ENCODE data around the gene MACROD2.
"Not testable (repeated sequence)": the region's sequence is repeated elsewhere in the genome, so short reads cannot be mapped to it uniquely, and the experiment has no call there.

MACROD2 gene

DNA sequence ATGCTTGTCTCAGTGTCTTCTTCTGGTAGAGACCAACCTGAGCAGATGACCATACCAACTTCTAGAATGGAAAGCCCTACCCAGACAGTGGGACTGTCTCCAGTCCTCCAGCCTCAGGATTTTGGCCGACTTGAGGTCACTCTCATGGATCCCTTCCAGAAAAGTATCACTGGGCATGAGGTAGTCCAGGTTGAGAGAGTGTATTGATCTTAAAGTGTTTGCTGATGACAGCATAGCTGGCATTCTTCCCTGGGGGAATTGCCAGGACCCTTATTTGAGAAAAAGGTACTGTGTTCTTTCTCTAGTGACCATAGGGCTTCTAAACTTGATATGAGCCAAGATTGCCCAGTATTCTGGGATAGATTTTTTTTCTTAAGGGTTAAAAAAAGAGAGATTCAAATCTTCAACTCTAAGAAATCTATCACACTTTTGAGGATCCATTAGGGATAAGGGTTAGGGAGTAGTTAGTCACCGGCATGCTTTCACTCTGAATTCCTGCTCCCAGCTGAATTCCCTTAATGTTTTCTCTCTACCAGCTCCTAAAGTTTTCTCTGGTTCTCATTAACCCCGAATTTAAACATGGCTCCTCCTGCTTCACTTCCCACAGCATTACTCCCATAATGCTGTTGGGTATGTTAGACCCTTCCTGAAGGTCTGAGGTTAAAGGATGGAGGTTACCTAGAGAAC is 415.7 kb downstream of the MACROD2 start:
- no peak for DNase-seq (ENCODE audit: low spot score)

DNA sequence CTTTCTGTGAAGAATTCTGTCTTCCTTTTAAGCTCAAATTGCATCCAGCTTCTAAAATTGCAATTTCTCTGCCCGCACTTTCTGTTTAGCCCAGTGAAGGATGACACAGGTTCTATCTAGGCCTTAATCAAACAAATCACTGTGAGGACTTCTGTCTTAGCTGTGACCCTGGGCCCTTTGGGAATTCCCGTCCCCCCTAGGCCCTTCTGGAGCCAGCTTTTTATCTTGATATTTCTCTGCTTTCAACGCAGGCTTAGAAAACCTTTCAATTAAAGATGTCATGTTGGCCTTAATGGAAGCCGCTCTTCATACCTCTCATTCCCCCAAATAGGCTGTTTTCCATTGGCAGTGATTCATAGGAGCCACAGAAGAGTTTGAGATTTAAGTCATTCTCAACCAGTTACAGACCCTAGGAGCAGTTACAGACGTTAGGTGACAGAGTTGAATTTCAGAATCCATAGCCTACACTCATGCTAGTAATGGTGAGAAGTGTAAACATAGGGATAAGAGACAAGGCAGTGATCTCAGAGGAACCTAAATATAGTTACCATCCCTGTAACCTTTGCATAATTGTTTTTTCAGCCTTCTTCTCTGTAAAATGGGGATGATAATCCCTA is 416.9 kb downstream of the MACROD2 start:
- DNase-seq (ENCODE audit: low spot score): no peak

DNA sequence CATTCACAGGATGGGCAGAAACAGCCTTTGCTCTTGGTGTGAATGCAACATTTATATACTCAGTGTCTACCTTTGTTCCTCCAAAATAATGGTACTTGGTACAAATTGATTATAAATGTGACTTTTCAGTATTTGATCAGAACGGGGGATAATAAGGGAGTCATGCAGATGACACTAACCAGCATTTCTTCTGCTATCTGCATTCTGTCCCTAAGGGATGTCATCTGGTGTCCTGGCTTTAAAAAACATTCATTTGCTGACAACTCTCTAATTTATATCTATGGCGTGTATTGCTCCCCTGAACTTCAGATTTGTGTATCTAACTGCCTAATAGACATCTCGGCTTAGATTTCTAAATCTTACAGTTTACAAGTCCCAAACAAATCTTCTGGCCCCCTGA is 418.5 kb downstream of the MACROD2 start:
- no peak for DNase-seq (ENCODE audit: low spot score)

DNA sequence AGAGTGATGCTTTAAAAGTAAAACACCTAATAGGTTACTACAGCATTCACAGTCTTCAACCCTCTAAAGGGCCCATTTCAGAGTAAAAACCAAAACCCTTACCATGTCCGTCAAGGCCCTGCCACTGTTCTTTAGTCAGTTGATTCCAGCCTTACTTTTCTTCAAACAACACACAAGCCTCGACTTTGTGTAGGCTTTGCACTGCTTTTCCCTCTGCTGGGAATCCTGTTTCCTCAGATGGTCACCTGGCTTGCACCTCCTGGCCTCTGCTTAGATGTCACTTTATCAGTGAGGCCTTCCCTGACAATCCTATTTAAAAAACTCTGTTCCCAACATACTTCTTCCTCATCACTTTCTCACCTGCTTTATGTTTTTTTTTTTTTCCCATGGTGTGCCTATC is 419.2 kb downstream of the MACROD2 start:
- no peak for DNase-seq (ENCODE audit: low spot score)

DNA sequence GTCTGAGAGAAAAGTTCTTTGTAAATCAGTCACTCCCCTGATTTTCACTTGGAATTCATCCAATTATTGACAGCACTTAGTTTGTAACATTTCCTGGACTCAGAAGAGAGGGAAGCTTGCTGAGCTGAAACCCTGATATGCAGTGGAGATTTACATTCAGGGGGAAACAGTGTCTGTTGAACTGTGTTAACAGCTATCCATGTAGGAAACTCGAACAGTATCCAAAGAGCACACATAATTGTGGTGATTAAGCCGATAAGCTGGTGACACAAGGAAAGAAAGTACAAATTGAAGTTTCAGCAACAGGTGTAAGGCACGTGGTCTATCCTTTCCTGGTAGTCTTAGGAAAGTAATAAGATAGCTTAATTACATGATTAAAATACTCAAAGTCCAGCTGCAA is 420.2 kb downstream of the MACROD2 start:
- DNase-seq (ENCODE audit: low spot score): no peak

DNA sequence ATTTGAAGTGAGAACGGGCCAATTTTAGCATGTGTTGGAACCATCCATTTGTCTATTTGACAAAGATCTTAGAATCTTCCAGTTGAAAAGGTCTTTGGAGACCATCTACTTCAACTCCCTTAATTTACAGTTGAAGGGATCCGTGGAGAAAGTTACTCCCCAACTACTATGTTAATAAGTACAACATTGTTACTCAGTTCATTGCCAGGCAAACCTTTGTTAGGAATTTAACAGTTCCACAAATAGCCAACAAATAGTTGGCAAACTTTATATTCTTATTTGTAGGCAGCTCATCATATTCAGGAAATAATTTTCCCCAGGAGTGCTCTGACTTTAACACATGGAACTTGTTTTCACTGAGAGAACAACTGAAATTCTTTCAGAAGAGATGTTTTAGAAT is 423.1 kb downstream of the MACROD2 start:
- no peak for DNase-seq (ENCODE audit: low spot score)

DNA sequence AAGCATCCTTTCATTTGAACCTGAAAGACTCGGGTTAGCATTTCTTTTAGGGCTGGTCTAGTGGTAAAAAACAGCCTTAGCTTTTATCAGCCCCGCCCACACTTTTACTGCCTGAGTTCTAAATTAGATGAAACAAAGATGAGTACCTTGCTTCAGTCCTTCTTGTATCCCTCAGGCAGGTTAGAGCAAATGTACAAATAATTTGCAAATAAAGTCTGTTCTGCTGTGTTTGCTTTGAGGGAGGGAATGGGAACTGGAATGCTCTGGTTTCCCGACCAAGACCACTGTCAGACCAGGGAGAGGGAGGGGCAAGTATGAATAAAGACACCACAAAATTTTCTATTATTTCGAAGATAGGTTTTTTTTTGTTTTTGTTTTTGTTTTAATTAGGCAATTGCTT is 427.6 kb downstream of the MACROD2 start:
- DNase-seq (ENCODE audit: low spot score): no peak

DNA sequence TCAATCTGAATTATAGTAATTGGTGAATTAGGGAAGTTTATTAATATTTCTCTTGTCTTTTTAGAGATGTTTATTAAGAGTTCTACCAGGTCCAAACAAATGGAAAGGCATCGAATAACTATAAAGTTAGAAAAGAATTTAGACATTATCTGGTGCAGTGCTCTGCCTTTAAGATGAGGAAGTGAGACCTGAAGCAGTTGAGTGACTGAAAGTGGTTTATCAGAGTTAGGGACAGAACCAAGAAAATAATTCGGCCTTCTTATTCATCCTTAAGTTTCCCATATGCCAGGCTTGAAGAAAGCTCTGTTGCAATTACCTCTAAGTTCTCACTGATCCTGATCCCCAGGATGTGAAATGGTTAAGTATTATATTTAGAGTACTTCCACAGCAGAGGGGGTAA is 436.3 kb downstream of the MACROD2 start:
- no peak for DNase-seq (ENCODE audit: low spot score)

DNA sequence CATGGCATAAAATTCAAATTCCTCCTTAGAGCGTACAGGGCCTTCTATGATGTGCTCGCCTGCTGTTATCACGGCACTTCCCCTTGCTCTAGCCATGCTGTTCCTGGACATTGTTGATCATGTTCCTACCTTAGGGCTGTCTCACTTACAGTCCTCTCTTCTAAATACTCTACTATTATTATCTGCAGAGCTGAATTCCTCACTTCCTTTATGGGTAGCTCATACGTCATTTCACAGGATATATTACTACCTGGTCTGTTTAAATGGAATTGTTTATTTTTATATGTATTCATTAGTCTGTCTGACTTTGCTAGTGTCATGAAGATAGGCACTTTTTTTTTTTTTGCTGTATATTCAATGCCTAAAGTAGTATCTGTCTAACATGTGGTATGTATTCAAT is 436.8 kb downstream of the MACROD2 start:
- no peak for DNase-seq (ENCODE audit: low spot score)

DNA sequence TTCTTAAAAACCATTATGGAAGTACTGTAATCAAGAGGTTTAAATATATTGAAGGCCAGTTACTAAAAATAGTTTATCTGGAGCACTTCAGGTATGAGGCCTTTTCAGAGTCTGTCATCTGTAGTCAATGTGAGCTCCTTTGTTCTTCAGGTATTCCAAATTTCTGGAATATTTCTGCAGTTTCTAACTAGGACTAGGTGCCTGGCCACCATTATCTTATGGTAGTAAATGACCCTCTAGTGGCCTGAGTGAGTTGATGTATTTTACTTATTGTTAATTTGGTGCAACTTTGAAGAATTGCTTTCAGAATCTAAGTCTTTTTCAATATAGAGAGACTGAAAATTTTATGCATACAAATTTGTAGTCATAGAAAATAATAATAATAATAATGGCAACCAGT is 437.3 kb downstream of the MACROD2 start:
- no peak for DNase-seq (ENCODE audit: low spot score)

DNA sequence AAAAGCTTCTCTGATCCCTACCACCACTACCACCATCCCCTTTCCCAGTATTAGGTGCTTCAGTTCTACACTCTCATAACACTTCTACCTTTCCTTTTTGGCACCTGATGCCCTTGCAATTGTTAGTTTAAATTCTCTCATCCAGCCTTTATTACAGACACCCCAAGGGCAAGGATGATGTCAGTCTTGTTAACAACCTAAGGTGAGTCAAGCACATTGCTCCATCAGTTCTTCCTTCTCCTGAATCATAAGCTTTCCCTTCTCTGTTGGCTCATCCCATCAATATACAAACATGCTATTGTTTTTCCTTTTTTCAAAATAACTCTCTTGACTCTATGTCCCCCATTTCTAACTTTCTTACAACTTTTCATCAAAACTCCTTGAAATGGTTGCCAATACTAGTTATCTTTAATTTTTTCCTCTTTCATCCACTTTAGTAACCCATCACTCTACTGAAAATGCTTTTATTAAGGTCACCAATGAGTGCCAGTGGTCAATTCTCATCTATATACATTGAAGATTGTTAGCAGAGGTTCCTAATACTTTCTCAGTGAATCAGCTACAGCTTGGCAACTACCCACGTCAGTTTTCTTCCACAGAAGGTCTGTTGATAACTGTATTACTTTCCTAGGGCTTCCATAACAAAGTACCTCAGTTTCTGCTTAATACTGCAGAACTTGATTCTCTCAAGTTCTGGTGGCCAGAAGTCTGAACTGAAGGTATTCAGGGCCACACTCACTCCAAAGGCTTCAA is 439.2 kb downstream of the MACROD2 start:
- DNase-seq (ENCODE audit: low spot score): no peak

DNA sequence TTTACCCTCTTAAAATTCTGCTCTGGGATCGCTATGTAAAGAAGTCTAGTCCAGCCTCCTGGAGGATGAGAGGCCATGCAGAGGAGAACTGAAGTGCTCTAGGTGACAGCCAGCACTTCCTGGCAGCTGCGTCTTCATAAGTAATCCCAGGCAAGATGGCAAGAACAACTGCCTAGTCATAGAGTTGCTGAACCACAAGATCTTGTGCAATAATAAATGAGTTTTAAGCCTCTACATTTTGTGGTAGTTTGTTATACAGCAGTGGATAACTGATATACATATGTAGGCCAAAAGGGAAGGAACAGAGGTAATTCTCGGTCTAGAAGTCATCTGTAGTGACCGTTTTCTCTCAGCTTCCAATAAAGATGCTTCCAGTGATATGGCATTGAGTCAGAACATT is 445.9 kb downstream of the MACROD2 start:
- DNase-seq (ENCODE audit: low spot score): no peak

DNA sequence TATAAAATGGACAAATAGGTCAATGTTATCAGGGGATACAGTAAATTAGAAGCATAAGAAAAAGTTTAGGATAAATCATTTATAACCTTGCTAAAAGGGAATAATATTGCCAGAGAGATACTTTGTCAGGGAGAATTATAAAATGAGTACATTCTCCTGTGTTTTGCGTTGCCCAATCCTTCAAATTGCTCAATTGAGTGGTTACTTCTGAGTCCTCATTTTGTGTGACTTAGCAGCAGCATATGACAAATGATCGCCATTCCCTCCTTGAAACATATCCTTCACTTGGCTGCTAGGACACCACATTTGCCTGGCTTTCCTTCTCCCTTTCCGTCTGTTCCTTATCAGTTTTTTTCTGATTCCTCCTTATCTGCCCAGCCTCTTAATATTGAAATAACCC is 448.8 kb downstream of the MACROD2 start:
- DNase-seq (ENCODE audit: low spot score): no peak

DNA sequence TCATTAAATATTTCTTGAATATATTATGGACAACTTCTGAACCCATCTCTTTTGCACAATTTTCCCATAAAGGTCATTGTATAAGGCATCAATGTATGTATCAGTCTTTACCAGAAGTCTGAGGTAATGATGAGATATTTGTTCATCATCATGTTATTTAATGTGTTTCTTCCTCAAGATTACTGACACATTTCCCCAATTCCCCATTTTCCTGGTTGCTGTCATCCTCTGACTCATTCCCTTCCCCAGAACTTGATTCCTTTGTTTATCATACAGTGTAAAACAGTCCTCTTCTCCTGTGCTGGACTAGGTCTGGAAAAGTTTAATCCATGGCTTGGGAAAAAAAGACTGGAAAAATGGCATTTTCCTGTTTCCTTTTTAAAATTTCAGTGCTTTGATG is 450.0 kb downstream of the MACROD2 start:
- DNase-seq (ENCODE audit: low spot score): no peak

DNA sequence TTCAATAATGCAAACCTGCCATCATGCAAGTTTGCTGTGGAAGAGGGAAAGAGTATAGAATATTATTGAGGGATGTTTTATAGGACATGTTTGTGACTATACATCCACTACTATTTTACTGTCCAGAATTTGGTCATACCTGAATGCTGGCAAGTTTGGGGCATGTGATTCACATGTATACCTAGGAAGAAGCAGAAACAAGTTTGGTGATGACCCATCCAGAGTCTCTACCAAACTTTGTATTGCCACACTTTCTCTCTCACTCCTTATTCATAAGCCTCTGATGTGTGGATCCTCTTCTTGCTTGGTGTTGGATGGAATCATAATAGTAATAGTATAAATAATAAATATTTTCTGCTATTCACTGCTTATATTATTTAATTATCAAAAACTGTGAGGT is 450.6 kb downstream of the MACROD2 start:
- no peak for DNase-seq (ENCODE audit: low spot score)

DNA sequence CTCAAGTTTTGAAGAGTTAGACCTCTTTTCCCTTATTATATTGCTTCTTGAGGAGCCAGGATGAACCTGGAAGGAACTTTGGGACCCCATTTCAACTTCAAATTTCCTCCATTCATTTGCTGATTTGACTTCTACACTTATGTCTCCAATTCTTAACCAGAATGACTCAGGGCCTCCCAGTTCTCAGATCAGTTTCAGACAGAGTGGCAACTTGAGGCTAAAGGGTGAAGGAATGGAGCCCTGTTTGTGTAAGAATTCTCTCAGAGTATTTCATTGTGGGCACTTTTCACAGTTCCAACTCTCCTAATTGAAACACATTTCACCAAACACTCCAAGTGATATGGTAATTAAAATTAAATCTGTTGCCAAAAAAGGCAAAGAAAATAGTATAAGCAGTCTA is 451.1 kb downstream of the MACROD2 start:
- DNase-seq (ENCODE audit: low spot score): no peak

DNA sequence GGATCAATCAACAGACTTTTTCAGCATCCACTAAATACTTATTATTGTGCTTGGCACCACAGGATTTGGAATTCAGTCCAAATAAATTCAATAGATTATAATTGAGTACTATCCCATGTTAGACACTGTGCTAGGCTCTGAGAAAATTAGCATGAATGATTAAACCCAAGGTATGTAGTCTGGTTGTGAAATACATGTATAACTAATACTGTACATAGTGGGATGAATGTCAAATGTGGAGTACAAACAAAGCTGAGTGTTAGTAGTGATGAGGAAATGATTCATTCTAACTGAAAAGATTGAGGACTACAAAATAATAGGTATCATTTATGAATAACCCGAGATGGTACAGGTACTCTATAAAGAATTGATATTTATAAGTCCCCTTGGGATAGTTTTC is 454.0 kb downstream of the MACROD2 start:
- DNase-seq (ENCODE audit: low spot score): no peak

DNA sequence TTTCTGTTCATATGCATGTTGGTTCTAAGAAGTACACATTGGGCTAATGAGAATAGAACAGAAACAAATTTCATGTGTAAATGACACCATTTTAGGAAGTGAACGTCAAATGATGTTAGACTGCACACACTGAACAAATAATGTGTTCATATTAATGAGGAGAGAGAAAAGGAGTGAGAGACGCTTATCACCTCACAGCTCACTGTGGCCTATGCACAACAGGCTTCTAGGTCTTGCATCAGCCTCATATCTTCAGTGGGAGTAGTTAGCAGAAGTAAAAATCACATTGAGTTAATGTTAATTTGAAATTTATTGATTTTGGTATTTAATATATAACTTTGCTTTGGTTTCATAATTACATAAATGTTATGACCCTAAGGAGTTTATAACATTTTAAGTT is 454.9 kb downstream of the MACROD2 start:
- DNase-seq (ENCODE audit: low spot score): no peak

DNA sequence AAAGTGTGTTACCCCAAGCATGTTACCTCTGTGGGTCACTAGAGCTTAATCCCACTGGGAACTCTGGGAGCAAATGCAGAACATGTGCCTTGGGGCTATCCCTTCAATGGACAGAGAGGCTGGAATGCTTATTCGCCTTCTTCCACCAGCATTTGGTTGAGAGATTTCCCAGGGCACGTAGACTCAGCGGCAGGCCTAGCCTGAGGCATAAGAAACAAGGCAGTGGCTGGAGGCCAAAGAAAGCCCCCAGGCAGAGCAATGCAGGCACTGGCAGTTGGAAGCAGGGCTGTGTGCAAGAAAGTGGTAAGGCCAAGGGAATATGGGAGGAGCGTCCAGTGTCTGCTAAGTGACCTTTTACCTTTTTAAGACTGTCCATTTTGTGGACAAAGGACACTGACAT is 456.1 kb downstream of the MACROD2 start:
- DNase-seq (ENCODE audit: low spot score): no peak

DNA sequence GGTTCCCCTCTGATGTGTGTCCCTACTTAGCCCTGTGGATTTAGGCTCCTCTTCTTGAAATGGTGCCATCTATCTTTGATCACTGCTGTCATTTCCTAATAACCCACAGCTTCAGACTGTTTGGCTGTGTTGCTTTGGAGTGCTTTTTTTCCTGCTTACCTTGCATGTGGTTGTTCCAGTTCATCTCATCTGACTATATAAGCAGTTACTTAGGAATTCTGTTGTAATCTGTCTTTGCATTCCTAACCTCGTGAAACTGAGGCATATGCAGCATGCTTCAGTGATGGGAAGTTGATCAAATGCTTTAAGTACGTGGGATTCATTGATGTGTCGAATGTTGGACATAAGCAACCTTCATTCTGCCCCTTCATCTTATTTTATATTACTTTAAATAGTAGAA is 457.9 kb downstream of the MACROD2 start:
- DNase-seq (ENCODE audit: low spot score): no peak

DNA sequence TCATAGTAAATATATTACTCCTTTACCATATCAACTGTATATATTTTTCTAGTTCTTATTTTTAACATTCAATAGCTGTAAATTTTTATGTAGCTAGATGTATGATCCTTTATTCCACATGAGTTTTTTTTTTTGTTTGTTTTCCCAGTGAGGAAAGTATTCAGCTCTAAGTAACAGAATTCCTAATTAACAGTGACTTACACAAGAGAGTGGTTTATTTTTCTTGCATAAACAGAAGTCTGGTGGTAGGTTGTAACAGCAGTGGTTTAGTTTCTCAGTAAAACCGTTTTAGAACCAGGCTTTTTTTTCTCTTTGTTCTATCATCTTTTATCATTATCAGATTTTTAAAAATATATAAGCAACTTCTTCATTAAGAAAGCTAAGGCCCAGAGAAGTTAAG is 459.0 kb downstream of the MACROD2 start:
- DNase-seq (ENCODE audit: low spot score): no peak

DNA sequence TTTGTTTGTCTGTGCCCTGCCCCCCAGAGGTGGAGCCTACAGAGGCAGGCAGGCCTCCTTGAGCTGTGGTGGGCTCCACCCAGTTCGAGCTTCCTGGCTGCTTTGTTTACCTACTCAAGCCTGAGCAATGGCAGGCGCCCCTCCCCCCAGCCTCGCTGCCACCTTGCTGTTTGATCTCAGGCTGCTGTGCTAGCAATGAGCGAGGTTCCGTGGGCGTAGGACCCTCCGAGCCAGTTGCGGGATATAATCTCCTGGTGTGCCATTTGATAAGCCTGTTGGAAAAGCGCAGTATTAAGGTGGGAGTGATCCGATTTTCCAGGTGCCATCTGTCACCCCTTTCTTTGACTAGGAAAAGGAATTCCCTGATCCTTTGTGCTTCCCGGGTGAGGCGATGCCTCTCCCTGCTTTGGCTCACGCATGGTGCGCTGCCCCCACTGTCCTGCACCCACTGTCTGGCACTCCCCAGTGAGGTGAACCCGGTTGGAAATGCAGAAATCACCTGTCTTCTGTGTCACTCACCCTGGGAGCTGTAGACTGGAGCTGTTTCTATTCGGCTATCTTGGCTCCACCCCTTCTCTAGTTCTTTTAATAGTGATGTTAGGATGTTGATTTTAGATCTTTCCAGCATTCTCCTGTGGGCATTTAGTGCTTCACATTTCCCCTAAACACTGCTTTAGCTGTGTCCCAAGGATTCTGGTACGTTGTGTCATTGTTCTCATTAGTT is 471.9 kb downstream of the MACROD2 start:
- not testable (repeated sequence) for DNase-seq (ENCODE audit: low spot score)
